HG03469 (cell line): ENCODE measurements around the gene R3HDM4.

Experiments used
- ATAC-seq: cut with Tn5 transposase; IDR thresholded peaks from one replicate; pipeline ENCODE4 v1.9.1; 2021; ENCODE audit warnings: mild to moderate bottlenecking, moderate library complexity, moderate number of reproducible peaks; ENCODE audit not compliant: unreplicated experiment

R3HDM4 gene

DNA sequence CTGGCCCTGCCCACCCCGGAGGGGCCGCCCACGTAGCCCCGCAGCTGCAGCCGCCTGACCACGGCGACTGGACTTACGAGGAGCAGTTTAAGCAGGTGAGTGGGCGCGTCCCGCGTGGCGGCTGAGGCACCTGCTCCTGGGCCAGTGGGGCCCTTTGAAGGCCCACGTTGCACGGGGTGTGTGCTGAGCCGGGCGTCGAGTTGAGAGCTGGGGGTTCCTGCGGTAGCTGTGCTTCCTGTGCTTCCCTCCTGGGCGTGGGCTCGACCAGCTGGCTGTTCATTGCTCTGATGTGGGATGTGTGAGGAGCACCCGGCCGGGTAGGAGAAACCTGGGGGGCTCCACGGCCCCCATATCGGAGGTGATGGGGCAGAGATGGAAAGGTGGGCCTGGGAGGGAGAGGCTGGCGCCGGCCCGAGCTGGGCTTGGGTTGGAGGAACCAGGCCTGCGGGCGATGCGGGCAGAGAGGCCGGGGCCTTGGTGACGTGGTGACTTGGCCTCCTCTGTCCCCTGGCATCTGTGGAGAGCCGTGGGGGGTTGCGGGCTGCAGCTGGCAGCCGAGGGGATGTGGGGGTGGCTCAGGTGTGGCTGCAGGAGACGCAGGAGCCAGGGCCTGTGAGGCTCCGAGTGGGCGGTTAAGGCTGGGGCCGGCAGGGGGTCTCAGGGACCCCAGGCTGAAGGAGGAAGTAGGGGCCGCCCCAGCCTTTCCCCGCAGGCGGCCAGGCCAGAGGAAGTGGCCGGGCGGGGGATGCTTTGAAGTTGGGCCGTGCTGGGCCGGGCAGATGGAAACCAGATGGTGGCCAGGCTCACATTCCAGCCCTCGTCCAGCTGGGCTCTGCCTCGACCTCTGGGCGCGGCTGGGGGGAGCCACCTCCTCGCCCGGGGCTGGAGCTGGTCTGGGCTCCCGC lies 19.9 kb upstream of the R3HDM4 start:
- no peak for ATAC-seq

DNA sequence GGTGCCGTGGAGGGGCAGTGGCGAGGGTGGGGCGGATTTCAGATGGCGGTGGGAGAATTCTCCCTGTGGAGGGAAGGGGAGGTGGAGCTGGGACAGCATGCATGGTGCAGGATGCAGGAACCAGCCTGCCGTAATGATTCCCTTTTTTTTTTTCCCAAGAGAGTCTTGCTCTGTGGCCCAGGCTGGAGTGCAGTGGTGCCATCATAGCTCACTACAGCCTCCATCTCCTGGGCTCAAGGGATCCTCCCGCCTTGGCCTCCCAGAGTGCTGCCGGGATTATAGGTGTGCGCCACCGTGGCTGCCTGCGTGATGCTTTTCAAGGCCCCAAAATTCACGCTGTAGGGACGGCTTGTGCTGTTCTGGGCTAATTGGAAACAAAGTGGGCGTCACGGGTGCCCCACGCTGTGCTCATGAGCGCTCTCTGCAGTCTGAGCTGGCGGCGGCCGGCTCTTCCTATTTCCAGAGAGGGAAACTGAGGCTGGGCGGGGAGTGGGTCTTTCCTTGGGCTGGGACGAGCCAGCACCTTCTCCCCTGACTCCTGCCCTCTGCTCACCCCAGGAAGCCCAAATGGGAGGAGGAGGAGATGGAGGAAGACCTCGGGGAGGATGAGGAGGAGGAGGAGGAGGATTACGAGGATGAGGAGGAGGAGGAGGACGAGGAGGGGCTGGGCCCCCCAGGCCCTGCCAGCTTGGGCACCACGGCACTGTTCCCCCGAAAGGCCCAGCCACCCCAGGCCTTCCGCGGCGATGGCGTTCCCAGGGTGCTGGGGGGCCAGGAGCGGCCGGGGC lies 19.0 kb upstream of the R3HDM4 start:
- ATAC-seq: no peak

DNA sequence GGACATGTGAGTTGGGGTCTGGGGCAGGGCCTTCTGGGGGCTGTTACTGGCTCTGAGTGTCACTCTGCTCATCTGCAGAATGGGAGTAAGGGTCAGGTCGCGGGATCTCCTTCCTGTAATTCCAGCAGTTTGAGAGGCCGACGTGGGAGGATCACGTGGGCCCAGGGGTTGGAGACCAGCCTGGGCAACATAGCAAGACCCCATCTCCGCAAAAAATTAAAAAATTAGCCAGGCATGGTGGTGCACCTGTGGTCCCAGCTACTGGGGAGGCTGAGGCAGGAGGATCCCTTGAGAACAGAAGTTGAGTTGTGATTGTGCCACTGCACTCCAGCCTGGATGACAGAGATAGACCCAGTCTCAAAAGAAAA lies 16.9 kb upstream of the R3HDM4 start:
- no peak for ATAC-seq

DNA sequence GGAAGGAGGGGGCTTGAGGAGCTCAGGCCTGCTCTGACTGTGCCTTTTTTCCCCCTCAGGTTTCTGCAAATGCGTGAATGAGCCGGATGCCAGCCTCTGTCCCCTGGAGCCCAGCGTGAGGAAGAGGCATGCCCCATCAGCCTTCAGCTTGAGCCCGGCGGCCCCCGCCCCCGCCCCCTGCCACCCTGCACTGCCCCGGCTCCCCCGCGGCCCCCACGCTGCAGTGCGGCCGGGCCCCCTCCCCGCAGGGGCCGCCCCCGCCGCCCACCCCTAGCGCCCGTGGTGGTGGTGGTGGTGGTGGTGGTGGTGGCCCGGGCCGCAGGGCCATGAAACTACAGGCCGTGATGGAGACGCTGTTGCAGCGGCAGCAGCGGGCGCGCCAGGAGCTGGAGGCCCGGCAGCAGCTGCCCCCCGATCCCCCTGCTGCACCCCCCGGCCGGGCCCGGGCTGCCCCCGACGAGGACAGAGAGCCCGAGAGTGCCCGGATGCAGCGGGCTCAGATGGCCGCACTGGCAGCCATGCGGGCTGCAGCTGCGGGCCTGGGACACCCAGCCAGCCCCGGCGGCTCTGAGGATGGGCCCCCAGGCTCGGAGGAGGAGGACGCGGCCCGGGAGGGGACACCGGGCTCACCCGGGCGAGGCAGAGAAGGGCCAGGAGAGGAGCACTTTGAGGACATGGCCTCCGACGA lies 16.3 kb upstream of the R3HDM4 start:
- no peak for ATAC-seq

GRCh38 chr19:928471-929202 lies 15.6 kb upstream of the R3HDM4 start:
- no peak for ATAC-seq

DNA sequence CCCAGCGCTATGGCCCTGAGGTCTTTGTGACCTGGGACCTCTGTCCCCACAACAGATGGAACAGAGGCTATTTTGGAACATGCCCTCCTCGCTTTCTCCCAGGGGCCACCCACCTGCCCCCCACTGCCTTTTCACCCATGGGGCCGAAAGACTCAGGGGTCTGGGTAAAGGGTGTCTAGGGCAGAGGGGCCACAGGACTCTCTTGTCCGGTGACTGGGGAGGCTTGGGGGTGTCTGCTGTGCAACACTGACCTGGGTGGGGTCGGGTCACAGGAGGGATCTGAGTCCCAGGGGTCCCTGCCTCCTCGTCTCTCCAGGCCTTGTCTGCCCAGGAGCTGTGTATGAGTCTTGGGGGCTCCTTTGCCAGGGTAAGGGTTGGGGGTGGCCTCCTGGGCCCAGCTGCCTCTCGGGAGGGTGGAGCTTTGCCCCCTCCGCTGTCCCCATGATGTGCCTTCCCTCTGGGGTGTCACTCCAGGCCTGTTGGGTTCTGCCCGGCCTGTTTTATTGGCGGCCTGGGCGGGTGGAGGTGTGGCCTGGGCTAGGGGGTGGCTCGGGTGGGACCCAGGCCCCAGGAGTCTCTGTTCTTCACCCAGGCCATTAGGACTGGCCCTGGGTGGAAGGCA lies 14.9 kb upstream of the R3HDM4 start:
- ATAC-seq: no peak

DNA sequence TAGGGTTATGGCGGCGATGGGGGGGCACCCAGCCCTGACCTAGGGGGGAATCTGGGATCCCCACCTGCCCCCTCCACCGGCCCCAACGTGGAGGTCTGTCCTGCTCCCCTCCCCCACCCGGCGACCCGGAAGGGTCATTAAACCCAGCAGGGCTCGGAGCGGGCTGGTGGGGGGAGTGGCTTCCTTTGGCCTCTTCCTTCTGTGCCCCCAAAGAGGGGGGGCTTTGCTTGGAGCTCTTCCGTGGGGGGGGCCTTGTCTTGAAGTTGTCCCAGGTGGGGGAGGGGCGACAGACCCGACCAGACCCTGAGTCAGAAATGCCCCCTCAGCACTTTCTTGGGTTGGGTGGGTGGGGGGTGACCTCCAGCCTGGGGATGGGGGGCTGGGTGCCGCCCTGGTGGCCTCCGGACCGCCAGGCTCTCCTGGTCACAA lies 14.3 kb upstream of the R3HDM4 start:
- ATAC-seq: no peak

GRCh38 chr19:926589-927350 lies 13.8 kb upstream of the R3HDM4 start:
- no peak for ATAC-seq

- ATAC-seq: no peak
Measured at GRCh38 chr19:926323-926588, 13.2 kb upstream of the R3HDM4 start.

DNA sequence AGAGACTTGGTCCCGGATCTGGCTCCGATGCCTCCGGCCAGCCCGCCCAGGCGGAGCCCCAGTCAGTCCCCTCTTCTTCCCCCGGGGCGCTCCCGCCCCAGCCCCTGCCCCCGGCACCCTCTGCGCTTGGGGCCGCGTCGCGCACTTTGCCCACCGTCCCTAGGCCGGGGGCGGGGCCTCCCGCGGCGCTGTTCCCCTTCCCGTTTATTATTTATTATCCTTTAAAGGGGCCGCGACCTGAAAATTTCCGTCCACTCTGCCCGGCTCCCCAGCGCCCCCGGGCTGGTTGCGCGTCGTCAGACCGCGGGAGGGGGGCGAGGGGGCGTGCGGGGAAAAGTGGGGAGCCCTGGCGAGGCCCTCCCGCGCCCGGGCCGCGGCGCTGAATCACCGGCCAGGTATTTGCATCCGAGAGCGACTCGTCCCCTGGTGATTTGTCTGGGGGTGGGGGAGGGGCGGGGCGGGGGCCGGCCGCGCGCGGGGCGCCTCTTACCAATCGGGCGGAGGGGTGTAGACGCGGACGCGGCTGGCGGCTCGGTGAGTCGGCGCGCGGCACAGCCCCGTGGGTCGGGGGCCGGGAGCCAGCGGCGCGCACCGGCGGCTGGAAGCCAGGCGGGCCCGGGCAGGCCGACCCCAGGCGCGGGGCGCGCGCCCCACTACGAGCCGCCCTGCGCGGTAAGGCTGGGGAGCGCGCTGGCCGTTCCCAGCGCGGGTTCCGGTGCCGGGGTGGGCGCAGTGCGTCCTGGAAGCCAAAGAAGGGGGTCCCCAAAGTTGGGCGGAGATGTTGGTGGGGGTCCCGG lies 12.7 kb upstream of the R3HDM4 start, which contains the start of gene ARID3A:
ARID3A (plus strand) TSS at position 510 of the 797 bp plus-strand sequence. CDS start 3,494 bp downstream, outside the sequence.
- ATAC-seq: peak; percentile 41

DNA sequence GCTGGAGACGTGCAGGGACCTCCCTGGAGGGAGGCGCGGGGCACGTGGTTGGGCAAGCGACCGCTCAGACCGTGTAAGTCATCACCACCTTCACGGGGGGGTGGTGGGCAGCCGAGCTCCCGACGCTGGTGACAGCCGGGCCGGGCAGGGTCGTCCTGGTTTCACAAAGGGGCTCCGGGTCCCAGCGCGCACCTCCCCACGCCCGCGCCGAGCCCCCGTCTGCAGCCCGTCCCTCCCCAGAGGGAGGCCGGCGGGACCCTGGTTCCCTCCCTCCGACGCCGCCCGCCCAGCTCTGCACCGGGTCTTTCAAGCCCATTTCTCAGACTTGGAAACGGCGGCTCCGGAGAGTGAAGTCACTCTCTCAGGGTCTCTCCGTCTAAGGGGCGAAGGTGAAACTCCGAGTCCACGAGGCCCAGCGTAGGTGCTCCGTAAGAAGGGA lies 12.1 kb upstream of the R3HDM4 start:
- no peak for ATAC-seq

DNA sequence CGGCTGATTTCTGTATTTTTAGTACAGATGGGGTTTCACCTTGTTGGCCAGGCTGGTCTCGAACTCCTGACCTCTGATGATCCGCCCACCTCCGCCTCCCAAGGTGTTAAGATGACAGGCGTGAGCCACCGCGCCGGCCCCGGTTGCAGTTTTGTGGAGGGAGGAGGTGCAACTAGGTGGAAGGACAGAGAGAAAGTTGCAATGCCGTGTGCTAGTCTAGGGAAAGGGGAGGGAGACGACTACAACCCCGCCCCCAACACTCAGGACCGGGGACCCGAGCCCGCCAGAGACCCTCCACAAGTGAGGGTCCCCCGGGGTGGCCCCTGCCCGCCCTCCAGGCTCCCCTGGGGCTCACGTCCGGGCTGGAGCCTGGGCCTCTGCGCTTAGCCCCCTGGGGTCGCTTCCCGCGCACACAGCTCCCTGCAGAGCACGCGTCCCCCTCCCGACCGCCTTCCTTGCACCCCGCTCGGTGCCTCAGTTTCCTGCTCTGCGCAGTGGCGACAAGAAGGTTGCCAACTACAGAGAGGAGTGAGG lies 11.6 kb upstream of the R3HDM4 start:
- ATAC-seq: no peak

DNA sequence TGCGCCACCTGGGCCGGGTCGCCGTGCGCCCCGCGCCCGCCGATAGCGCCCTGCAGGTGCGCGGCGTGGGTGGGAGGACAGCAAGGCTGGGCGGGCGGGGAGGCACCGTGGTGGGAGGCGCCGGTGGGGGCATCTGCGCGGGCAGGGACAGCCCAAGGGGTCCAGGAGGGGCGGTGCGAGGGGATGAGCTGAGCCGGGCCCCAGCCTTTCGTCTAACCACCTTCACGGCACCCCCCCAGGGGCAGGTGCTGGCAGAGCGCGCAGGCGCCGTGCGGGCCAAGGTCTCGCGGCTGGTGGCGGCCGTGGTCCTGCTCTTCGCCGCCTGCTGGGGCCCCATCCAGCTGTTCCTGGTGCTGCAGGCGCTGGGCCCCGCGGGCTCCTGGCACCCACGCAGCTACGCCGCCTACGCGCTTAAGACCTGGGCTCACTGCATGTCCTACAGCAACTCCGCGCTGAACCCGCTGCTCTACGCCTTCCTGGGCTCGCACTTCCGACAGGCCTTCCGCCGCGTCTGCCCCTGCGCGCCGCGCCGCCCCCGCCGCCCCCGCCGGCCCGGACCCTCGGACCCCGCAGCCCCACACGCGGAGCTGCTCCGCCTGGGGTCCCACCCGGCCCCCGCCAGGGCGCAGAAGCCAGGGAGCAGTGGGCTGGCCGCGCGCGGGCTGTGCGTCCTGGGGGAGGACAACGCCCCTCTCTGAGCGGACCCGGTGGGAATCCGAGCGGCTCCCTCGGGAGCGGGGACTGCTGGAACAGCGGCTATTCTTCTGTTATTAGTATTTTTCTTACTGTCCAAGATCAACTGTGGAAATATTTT lies 7.2 kb upstream of the R3HDM4 start:
- no peak for ATAC-seq

DNA sequence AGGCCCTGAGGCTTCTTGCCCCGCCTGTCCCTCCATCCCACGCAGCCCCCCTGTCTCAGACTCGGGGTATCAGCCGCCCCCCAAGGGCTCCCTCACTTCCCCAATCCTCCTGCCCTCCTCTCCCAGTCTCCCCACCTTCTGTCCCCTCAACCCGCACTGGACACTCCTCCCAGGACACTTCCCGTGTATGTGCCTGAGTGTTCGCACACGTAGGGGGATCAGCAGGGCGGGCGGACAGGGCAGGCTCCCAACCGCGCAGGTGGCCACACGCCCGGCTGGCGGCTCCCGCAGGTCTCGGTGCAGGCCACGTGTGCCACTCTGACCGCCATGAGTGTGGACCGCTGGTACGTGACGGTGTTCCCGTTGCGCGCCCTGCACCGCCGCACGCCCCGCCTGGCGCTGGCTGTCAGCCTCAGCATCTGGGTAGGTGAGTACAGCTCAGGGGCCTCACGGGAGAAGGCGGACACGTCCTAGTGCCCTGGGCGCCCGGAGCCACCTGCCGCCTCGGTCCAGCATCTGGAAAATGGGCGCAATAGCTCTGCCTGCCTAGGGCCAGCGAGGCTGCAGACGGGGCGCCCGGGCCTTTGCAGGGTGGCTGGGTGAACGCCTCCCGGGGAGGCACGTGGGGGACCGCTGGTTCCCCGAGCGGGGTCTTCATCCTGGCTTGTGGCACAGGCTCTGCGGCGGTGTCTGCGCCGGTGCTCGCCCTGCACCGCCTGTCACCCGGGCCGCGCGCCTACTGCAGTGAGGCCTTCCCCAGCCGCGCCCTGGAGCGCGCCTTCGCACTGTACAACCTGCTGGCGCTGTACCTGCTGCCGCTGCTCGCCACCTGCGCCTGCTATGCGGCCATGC lies 6.4 kb upstream of the R3HDM4 start:
- no peak for ATAC-seq

DNA sequence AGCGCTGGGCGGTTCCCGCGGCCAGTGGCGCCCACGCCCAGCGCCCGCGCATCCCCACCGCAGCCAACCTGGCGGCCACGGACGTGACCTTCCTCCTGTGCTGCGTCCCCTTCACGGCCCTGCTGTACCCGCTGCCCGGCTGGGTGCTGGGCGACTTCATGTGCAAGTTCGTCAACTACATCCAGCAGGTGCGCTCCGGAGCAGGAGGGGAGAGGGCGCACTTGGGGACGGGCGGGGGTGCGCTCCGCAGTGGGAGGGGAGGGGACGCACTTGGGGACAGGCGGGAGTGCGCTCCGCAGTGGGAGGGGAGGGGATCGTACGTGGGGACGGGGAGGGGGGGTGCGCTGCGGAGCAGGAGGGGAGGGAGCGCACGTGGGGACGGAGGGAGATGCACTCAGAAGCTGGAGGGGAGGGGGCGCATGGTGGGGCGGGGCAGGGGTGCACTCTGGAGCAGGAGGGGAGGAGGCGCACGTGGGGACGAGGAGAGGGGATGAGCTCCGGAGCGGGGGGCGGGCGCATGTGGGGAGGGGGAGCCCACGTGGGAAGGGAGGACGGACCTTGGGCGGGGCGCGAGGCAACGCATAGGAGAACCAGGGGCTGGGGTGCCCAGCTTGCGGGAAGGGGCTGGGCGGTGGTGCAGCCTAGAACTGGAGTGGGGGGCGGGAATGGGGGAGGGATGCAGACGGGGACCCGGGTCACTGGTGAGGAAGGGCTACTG lies 5.6 kb upstream of the R3HDM4 start:
- no peak for ATAC-seq

DNA sequence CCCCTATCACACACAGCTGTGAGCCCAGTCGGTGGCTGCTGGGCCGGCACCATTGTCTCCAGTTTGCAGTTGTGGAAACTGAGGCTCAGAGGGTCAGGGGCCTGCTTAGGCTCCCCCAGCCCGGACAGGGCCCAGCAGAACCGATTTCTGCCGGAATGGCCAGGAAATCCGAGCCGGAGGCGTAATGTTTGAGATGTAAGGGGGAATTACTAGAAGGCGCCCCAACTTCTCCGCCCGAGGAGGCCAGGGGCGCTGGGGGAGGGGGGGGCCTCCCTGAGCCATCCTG lies 5.1 kb upstream of the R3HDM4 start:
- ATAC-seq: no peak
